K562 (cell line): ENCODE measurements around the gene ELOVL7. TPM values are rescaled to one million over a fixed set of nuclear protein-coding genes. Genes with fewer than 3 reads are reported as not detected.

Source experiments
- CBX5 ChIP-seq: IDR thresholded peaks from 2 replicates; pipeline ENCODE4 v1.6.1; 2014; ENCODE audit warnings: low read depth, borderline replicate concordance
- MCM5 ChIP-seq: fragments of 450-650 bp; IDR thresholded peaks from 2 replicates; pipeline ENCODE4 v1.6.1; 2016; ENCODE audit warnings: low read depth
- REST ChIP-seq, 2 experiments: fragments of 450-650 bp; formaldehyde crosslinking in 1 of 2; IDR thresholded peaks; 2 replicates each; pipeline versions ENCODE4 v1.4.0 to v1.6.1; 2014 to 2020; ENCODE audit warnings: mild to moderate bottlenecking in 2 of 2, borderline replicate concordance in 1 of 2, low read depth in 1 of 2
- SLC30A9 ChIP-seq: fragments of 250-450 bp; sonication (Bioruptor Pico); IDR thresholded peaks from 2 replicates; pipeline ENCODE4 v1.8.0; 2022; ENCODE audit warnings: mild to moderate bottlenecking, moderate library complexity
- SMARCA4 ChIP-seq: fragments of 450-650 bp; IDR thresholded peaks from 2 replicates; pipeline ENCODE4 v1.6.1; 2016
- STAT5B ChIP-seq: fragments of 250-450 bp; sonication (Bioruptor Pico); IDR thresholded peaks from 2 replicates; pipeline ENCODE4 v1.8.0; 2021; ENCODE audit warnings: mild to moderate bottlenecking, inconsistent platforms
- USF1 ChIP-seq: sonication (generic); formaldehyde crosslinking; IDR thresholded peaks from 2 replicates; pipeline ENCODE4 v1.9.0; 2022; ENCODE audit warnings: mild to moderate bottlenecking, missing genetic modification reagents
- ZBTB33 ChIP-seq: sonication (generic); formaldehyde crosslinking; IDR thresholded peaks from 2 replicates; pipeline ENCODE4 v1.8.1; 2023; ENCODE audit warnings: mild to moderate bottlenecking, missing genetic modification reagents
- ZKSCAN1 ChIP-seq: fragments of 150-350 bp; IDR thresholded peaks from 2 replicates; pipeline ENCODE4 v1.6.1; 2016; ENCODE audit warnings: low read depth, low read length
- polyA plus RNA-seq, 8 experiments: library from polyadenylated mRNA; depleted of rRNA in 4 of 8; stranded (reverse) in 5 of 8; unstranded in 3 of 8; fragments of >200 nt; fragmentation: Nextera tagmentation in 2 of 8; fragmentation: Illumina TruSeq in 1 of 8; extraction: Ambion mirVana in 2 of 8; extraction: Trizol in 1 of 8; gene quantifications; 2 replicates each; pipeline versions ENCODE4 v1.2.1 to v1.2.3, GENCODE V29; 2011 to 2014; ENCODE audit warnings: inconsistent platforms in 1 of 8, missing spikeins in 1 of 8
- total RNA-seq, 7 experiments: library from RNA; depleted of rRNA in 6 of 7; stranded (reverse); fragments of >200 nt in 6 of 7; fragmentation: Illumina TruSeq in 2 of 7; extraction: Trizol in 2 of 7; gene quantifications; 2 replicates each; pipeline versions ENCODE4 v1.2.1 to v1.2.3, GENCODE V29; 2011 to 2021; ENCODE audit warnings: low replicate concordance in 1 of 7
- TF ChIP-seq, protein P1 (sequence below), 2 experiments: fragments of 250-450 bp in 1 of 2; fragments of 450-650 bp in 1 of 2; sonication (Bioruptor Pico) in 1 of 2; IDR thresholded peaks; 2 replicates each; pipeline versions ENCODE4 v1.6.1 to v1.8.0; 2016 to 2021; ENCODE audit warnings: mild to moderate bottlenecking in 2 of 2, moderate library complexity in 2 of 2, missing compliant biosample characterization in 1 of 2, missing genetic modification characterization in 1 of 2

ELOVL7 gene
- total and polyA plus RNA-seq, 9 of the 15 experiments (the other 6 are each of a cell fraction or from before 2014, with no cell fraction given) = 4.5 to 12.3 (median 6.9) TPM

- TF ChIP-seq, protein P1, sequence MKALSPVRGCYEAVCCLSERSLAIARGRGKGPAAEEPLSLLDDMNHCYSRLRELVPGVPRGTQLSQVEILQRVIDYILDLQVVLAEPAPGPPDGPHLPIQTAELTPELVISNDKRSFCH (CRISPR knock-in tag; IDR thresholded peaks at IDR 0.05) = no peak
- TF ChIP-seq, protein P1 (tag; IDR thresholded peaks at IDR 0.05) = no peak
- TF ChIP-seq ZKSCAN1 (no peak), SMARCA4 (no peak), CBX5 (no peak), USF1 (no peak), MCM5 (no peak), ZBTB33 (CRISPR knock-in tag) (no peak), SLC30A9 (CRISPR knock-in tag) (no peak), REST (IDR thresholded peaks at IDR 0.05; ENCODE audit: borderline replicate concordance) (peak; percentile 23), REST (CRISPR knock-in tag; IDR thresholded peaks at IDR 0.05; ENCODE audit: low read depth) (no peak; the same call in 1 of the 2 replicates), STAT5B (CRISPR knock-in tag) (no peak)
These were observed at the start of gene ELOVL7 (continued) for GRCh38 chr5:60843936-60844905.
